H9 (cell line): Measurements from ENCODE around the gene VASH2. TPM values are rescaled to one million over a fixed set of nuclear protein-coding genes. Genes with fewer than 3 reads are reported as not detected.

Experiments used
- DNase-seq: peaks from one replicate; pipeline ENCODE4 v3.0.0-alpha.2; 2017
- H2AFZ ChIP-seq: one replicate; pipeline ENCODE4 v1.6.1; 2013; ENCODE audit warnings: mild to moderate bottlenecking, low read length, control low read depth, moderate library complexity
- H2AK5ac ChIP-seq: 2 replicates; pipeline ENCODE4 v1.6.1; 2013; ENCODE audit warnings: low read length, control low read depth, mixed read lengths; ENCODE audit not compliant: insufficient read length
- H2BK120ac ChIP-seq: one replicate; pipeline ENCODE4 v1.6.1; 2013; ENCODE audit warnings: low read depth, mild to moderate bottlenecking, low read length, control low read depth, inconsistent platforms; ENCODE audit not compliant: poor library complexity, severe bottlenecking
- H2BK12ac ChIP-seq: 2 replicates; pipeline ENCODE4 v1.6.1; 2013; ENCODE audit warnings: low read length, control low read depth, mixed read lengths, low read depth; ENCODE audit not compliant: insufficient read length
- H2BK15ac ChIP-seq: 2 replicates; pipeline ENCODE4 v1.6.1; 2013; ENCODE audit warnings: low read depth, low read length, control low read depth
- H2BK20ac ChIP-seq: one replicate; pipeline ENCODE4 v1.6.1; 2013; ENCODE audit warnings: low read depth, mild to moderate bottlenecking, low read length, control low read depth, inconsistent platforms; ENCODE audit not compliant: poor library complexity, severe bottlenecking
- H2BK5ac ChIP-seq: 2 replicates; pipeline ENCODE4 v1.6.1; 2013; ENCODE audit warnings: low read length, control low read depth, mixed read lengths; ENCODE audit not compliant: insufficient read length
- H3K14ac ChIP-seq: 2 replicates; pipeline ENCODE4 v1.6.1; 2013; ENCODE audit warnings: low read length, control low read depth; ENCODE audit not compliant: insufficient read depth
- H3K18ac ChIP-seq: 2 replicates; pipeline ENCODE4 v1.6.1; 2013; ENCODE audit warnings: low read depth, mild to moderate bottlenecking, mixed read lengths, low read length, control low read depth; ENCODE audit not compliant: insufficient read length
- H3K23ac ChIP-seq: 2 replicates; pipeline ENCODE4 v1.6.1; 2013; ENCODE audit warnings: low read length, control low read depth, mixed read lengths, low read depth; ENCODE audit not compliant: insufficient read length
- H3K23me2 ChIP-seq: 2 replicates; pipeline ENCODE4 v1.6.1; 2013; ENCODE audit warnings: low read depth, mild to moderate bottlenecking, mixed read lengths, low read length, control low read depth; ENCODE audit not compliant: insufficient read length, poor library complexity, severe bottlenecking
- H3K27ac ChIP-seq: 2 replicates; pipeline ENCODE4 v1.5.1; 2013; ENCODE audit warnings: low read length, control low read depth, mixed read lengths, low read depth; ENCODE audit not compliant: insufficient read length
- H3K27me3 ChIP-seq: 2 replicates; pipeline ENCODE4 v1.6.1; 2013; ENCODE audit warnings: low read length, control low read depth, inconsistent platforms; ENCODE audit not compliant: insufficient read depth
- H3K4ac ChIP-seq: 2 replicates; pipeline ENCODE4 v1.6.1; 2013; ENCODE audit warnings: low read depth, mild to moderate bottlenecking, control low read depth, inconsistent platforms, low read length, moderate library complexity
- H3K4me1 ChIP-seq: 2 replicates; pipeline ENCODE4 v1.6.1; 2013; ENCODE audit warnings: low read length, control low read depth, inconsistent platforms; ENCODE audit not compliant: insufficient read depth
- H3K4me2 ChIP-seq: 2 replicates; pipeline ENCODE4 v1.6.1; 2013; ENCODE audit warnings: low read length, control low read depth, mixed read lengths; ENCODE audit not compliant: insufficient read length, insufficient read depth
- H3K56ac ChIP-seq: 2 replicates; pipeline ENCODE4 v1.6.1; 2013; ENCODE audit warnings: low read depth, mild to moderate bottlenecking, mixed read lengths, low read length, control low read depth; ENCODE audit not compliant: insufficient read length
- H3K79me1 ChIP-seq: 2 replicates; pipeline ENCODE4 v1.6.1; 2013; ENCODE audit warnings: low read depth, mild to moderate bottlenecking, moderate library complexity, low read length, control low read depth, inconsistent platforms; ENCODE audit not compliant: insufficient read depth, poor library complexity, severe bottlenecking
- H3K79me2 ChIP-seq: 2 replicates; pipeline ENCODE4 v1.6.1; 2013; ENCODE audit warnings: low read length, control low read depth, inconsistent platforms; ENCODE audit not compliant: insufficient read depth
- H3K9ac ChIP-seq: 2 replicates; pipeline ENCODE4 v1.6.1; 2013; ENCODE audit warnings: low read length, control low read depth, mixed read lengths; ENCODE audit not compliant: insufficient read length; ENCODE audit errors: extremely low read depth
- H3K9me3 ChIP-seq: one replicate; pipeline ENCODE4 v1.6.1; 2013; ENCODE audit warnings: low read depth, low read length, inconsistent platforms; ENCODE audit not compliant: control insufficient read depth
- H3T11ph ChIP-seq: one replicate; pipeline ENCODE4 v1.6.1; 2013; ENCODE audit warnings: mild to moderate bottlenecking, low read length, control low read depth, inconsistent platforms
- H4K20me1 ChIP-seq: one replicate; pipeline ENCODE4 v1.6.1; 2013; ENCODE audit not compliant: control insufficient read depth, insufficient read length, insufficient read depth
- H4K5ac ChIP-seq: 2 replicates; pipeline ENCODE4 v1.6.1; 2013; ENCODE audit warnings: low read depth, mild to moderate bottlenecking, mixed read lengths, low read length, control low read depth; ENCODE audit not compliant: insufficient read length
- H4K8ac ChIP-seq: replicated peaks from 2 replicates; pipeline ENCODE4 v1.6.1; 2013; ENCODE audit warnings: low read length, control low read depth, mixed read lengths, low read depth; ENCODE audit not compliant: insufficient read length
- H4K91ac ChIP-seq: 2 replicates; pipeline ENCODE4 v1.6.1; 2013; ENCODE audit warnings: low read depth, mild to moderate bottlenecking, moderate library complexity, mixed read lengths, low read length, control low read depth; ENCODE audit not compliant: insufficient read length
- H3K27ac Mint-ChIP-seq, 3 experiments: 2 replicates in 2 of 3; 3 replicates in 1 of 3; pipeline ENCODE4 v1.8.0; 2020 to 2021; ENCODE audit warnings: mixed read lengths in 3 of 3, mild to moderate bottlenecking in 1 of 3, moderate library complexity in 1 of 3
- H3K27me3 Mint-ChIP-seq: 2 replicates; pipeline ENCODE4 v1.8.0; 2021; ENCODE audit warnings: low read depth, mild to moderate bottlenecking, moderate library complexity, mixed read lengths
- H3K36me3 Mint-ChIP-seq, 3 experiments: 2 replicates in 2 of 3; 3 replicates in 1 of 3; pipeline ENCODE4 v1.8.0; 2020 to 2021; ENCODE audit warnings: low read depth in 3 of 3, mixed read lengths in 3 of 3; ENCODE audit not compliant: insufficient read depth in 1 of 3
- H3K4me1 Mint-ChIP-seq, 2 experiments: 2 replicates each; pipeline ENCODE4 v1.8.0; 2020; ENCODE audit warnings: mixed read lengths in 2 of 2
- H3K4me3 Mint-ChIP-seq, 2 experiments: 2 replicates in 1 of 2; 3 replicates in 1 of 2; pipeline ENCODE4 v1.8.0; 2020 to 2021; ENCODE audit warnings: mild to moderate bottlenecking in 2 of 2, mixed read lengths in 2 of 2, moderate library complexity in 1 of 2
- H3K9me3 Mint-ChIP-seq, 2 experiments: 2 replicates in 1 of 2; 3 replicates in 1 of 2; pipeline ENCODE4 v1.8.0; 2020; ENCODE audit warnings: mild to moderate bottlenecking in 2 of 2, mixed read lengths in 2 of 2, moderate library complexity in 1 of 2
- WGBS: extraction: QIAGEN DNeasy Blood & Tissue Kit; methylation state at CpG from one replicate; pipeline ENCODE4 v1.1.7; 2013; ENCODE audit warnings: missing lambda C conversion rate, low lambda C conversion rate, mixed read lengths; ENCODE audit not compliant: insufficient read length; ENCODE audit errors: extremely low coverage; 5-methylcytosine and 5-hydroxymethylcytosine counted together
- total RNA-seq: library from RNA; stranded (reverse); gene quantifications from 2 replicates; pipeline ENCODE4 v1.2.1, GENCODE V29; 2021
- TF ChIP-seq, protein P1 (sequence below): fragments of 200-600 bp; sonication (generic); conservative IDR thresholded peaks from 3 replicates; pipeline ENCODE4 v1.8.0; 2021; ENCODE audit warnings: antibody characterized with exemption, mild to moderate bottlenecking

VASH2 gene
- total RNA-seq, 1 experiment from 2014 or later: 76.1 TPM

DNA sequence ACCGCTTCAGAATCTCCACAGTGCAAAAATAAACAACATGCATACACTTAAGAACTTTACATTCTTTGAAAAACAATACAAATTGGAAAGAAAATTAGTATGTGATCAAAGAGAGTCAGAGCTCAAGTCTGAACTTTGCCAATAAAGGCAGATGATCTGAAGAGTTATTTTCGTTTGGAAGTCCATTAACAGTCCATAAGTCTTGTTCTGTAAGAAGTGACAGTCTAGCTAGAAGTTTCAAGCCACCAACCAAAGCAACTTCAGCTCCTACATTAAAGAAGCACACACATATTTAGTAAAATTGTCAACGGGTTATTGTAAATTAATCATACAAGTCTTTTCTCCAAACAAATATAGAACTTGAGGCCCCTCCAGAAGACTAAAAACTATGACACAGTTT, 44.6 kb downstream of the VASH2 start:
- no peak overlapping the region for H3K4me2 ChIP-seq
- H3K27ac ChIP-seq: no peak overlapping the region
- H3K79me2 ChIP-seq: no peaks in the 10 kb centered on the region
- H3K4ac ChIP-seq: no peak overlapping the region
- H3K9me3 Mint-ChIP-seq: no peaks in the 10 kb centered on the region
- no peak overlapping the region for H4K91ac ChIP-seq
- no peak overlapping the region for H3K18ac ChIP-seq
- H3K27me3 Mint-ChIP-seq: no peaks in the 10 kb centered on the region
- H3K36me3 Mint-ChIP-seq: peaks cover 22 to 56% (median 41%) of the 10 kb centered on the region in 3 experiments
- DNase-seq: no peak
- H3K56ac ChIP-seq: no peak overlapping the region
- no peak overlapping the region for H2BK5ac ChIP-seq
- peaks cover 2 to 4% of the 10 kb centered on the region in 2 experiments; a peak in 3 of 4 replicates for H3K4me1 Mint-ChIP-seq
- no peaks in the 10 kb centered on the region for H3K23me2 ChIP-seq
- no peak overlapping the region for H3K9ac ChIP-seq
- H4K20me1 ChIP-seq: no peaks in the 10 kb centered on the region
- H3K4me3 Mint-ChIP-seq: no peak overlapping the region
- no peak overlapping the region for H2AFZ ChIP-seq
- H4K8ac ChIP-seq: no peak overlapping the region
- no peaks in the 10 kb centered on the region; the same call in 1 of the 2 replicates for H3K4me1 ChIP-seq
- H3K27me3 ChIP-seq: no peaks in the 10 kb centered on the region
- no peak overlapping the region for H4K5ac ChIP-seq
- no peak overlapping the region for H2BK12ac ChIP-seq
- no peak overlapping the region for H3K23ac ChIP-seq
- peak overlapping the region in 1 of 3 experiments; percentile 59; a peak in 1 of 7 replicates for H3K27ac Mint-ChIP-seq
- no peaks in the 10 kb centered on the region for H3K79me1 ChIP-seq
- no peak overlapping the region for H2BK120ac ChIP-seq
- TF ChIP-seq, protein P1, sequence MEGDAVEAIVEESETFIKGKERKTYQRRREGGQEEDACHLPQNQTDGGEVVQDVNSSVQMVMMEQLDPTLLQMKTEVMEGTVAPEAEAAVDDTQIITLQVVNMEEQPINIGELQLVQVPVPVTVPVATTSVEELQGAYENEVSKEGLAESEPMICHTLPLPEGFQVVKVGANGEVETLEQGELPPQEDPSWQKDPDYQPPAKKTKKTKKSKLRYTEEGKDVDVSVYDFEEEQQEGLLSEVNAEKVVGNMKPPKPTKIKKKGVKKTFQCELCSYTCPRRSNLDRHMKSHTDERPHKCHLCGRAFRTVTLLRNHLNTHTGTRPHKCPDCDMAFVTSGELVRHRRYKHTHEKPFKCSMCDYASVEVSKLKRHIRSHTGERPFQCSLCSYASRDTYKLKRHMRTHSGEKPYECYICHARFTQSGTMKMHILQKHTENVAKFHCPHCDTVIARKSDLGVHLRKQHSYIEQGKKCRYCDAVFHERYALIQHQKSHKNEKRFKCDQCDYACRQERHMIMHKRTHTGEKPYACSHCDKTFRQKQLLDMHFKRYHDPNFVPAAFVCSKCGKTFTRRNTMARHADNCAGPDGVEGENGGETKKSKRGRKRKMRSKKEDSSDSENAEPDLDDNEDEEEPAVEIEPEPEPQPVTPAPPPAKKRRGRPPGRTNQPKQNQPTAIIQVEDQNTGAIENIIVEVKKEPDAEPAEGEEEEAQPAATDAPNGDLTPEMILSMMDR: no peak
- H3K9me3 ChIP-seq: no peaks in the 10 kb centered on the region
- WGBS: no CpG with 5 or more reads among the region's 3 CpGs
- no peak overlapping the region for H3K14ac ChIP-seq
- no peak overlapping the region for H2BK20ac ChIP-seq
- H3T11ph ChIP-seq: no peak overlapping the region
- no peak overlapping the region for H2AK5ac ChIP-seq
- no peak overlapping the region for H2BK15ac ChIP-seq
